Loucy (cell line): ENCODE measurements around the gene DPCD.

ENCODE experiments used
- H2AFZ ChIP-seq: fragments of 200-600 bp; sonication (generic); 2 replicates; pipeline ENCODE4 v1.6.0; 2016; ENCODE audit warnings: antibody characterized with exemption, mild to moderate bottlenecking, low read length, moderate library complexity
- H3F3A ChIP-seq: fragments of 200-600 bp; 2 replicates; pipeline ENCODE4 v1.6.0; 2016; ENCODE audit warnings: antibody characterized with exemption, low read depth, mild to moderate bottlenecking
- H3K27me3 ChIP-seq: fragments of 200-600 bp; sonication (generic); 2 replicates; pipeline ENCODE4 v1.6.1; 2014; ENCODE audit warnings: low read length, mild to moderate bottlenecking; ENCODE audit not compliant: insufficient read depth, poor library complexity, severe bottlenecking
- H3K36me3 ChIP-seq: fragments of 200-600 bp; sonication (generic); 2 replicates; pipeline ENCODE4 v1.6.1; 2016; ENCODE audit warnings: low read length; ENCODE audit not compliant: insufficient read depth
- H3K4me1 ChIP-seq: fragments of 200-600 bp; sonication (generic); 2 replicates; pipeline ENCODE4 v1.5.1; 2014; ENCODE audit warnings: low read length, mild to moderate bottlenecking; ENCODE audit not compliant: insufficient read depth, poor library complexity, severe bottlenecking
- H3K4me2 ChIP-seq: fragments of 200-600 bp; sonication (generic); 2 replicates; pipeline ENCODE4 v1.6.0; 2014; ENCODE audit warnings: antibody characterized with exemption, low read length, low read depth, mild to moderate bottlenecking; ENCODE audit not compliant: poor library complexity, severe bottlenecking
- H3K4me3 ChIP-seq: fragments of 200-600 bp; sonication (generic); 2 replicates; pipeline ENCODE4 v1.5.1; 2014; ENCODE audit warnings: low read length, mild to moderate bottlenecking, mixed read lengths; ENCODE audit not compliant: poor library complexity, severe bottlenecking
- H3K79me2 ChIP-seq: fragments of 200-600 bp; sonication (generic); 2 replicates; pipeline ENCODE4 v1.6.1; 2014; ENCODE audit warnings: low read length; ENCODE audit not compliant: insufficient read depth
- H3K9ac ChIP-seq: fragments of 200-600 bp; sonication (generic); 2 replicates; pipeline ENCODE4 v1.6.0; 2014; ENCODE audit warnings: mild to moderate bottlenecking, low read depth, low read length, moderate library complexity; ENCODE audit not compliant: poor library complexity, severe bottlenecking
- H3K9me2 ChIP-seq: fragments of 200-600 bp; sonication (generic); replicated peaks from 2 replicates; pipeline ENCODE4 v1.6.1; 2016; ENCODE audit warnings: low read depth, low read length, mixed read lengths
- H3K9me3 ChIP-seq: fragments of 200-600 bp; sonication (generic); 2 replicates; pipeline ENCODE4 v1.6.1; 2014; ENCODE audit warnings: mild to moderate bottlenecking, antibody characterized with exemption, low read length, low read depth; ENCODE audit not compliant: insufficient read depth
- H4K20me1 ChIP-seq: fragments of 200-600 bp; sonication (generic); 2 replicates; pipeline ENCODE4 v1.6.0; 2014; ENCODE audit warnings: antibody characterized with exemption, low read length, mild to moderate bottlenecking; ENCODE audit not compliant: insufficient read depth, poor library complexity, severe bottlenecking
- EZH2phosphoT487 ChIP-seq: fragments of 200-600 bp; IDR thresholded peaks from 2 replicates; pipeline ENCODE4 v1.6.1; 2018; ENCODE audit warnings: antibody characterized with exemption, mild to moderate bottlenecking, moderate library complexity, borderline replicate concordance
- TF ChIP-seq, protein P1 (sequence below): fragments of 200-600 bp; sonication (generic); conservative IDR thresholded peaks from 2 replicates; pipeline ENCODE4 v1.5.1; 2014; ENCODE audit warnings: mild to moderate bottlenecking, antibody characterized with exemption, low read length

DPCD gene

DNA sequence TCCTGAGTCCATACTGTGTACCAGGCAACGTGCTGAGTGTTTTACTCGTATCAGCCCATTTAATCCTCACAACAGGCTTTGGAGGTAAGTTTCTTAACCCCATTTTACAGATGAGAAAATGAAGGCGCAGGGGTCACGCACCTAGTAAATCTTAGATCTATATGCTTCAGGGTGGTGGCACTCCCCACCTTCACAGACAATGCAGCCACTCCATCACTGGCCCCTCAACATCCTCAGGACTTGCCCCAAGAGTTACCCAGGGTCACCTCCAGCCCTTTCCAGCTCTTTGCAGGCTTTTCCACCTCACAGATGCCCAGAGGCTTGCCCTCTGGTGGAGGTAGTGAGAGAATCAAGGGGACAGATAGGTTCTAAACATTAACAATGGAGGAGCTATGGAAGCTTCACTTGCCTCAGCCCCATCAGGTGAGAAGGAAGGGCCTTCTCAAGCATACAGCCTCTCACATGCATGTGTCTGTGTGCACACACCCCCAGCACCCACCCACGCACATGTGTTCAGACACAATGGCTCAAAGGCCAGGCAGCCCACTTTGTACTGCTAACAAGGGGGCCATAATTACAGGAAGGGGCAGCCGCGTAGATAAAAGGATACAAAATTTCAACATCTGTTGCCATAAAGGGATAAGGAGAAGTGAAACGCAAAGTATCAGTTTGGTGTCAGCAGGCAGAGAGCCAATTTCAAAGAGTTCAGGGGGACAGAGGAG lies 29.1 kb downstream of the DPCD start:
- no peak overlapping the region for H3K9ac ChIP-seq
- H2AFZ ChIP-seq: no peak overlapping the region

DNA sequence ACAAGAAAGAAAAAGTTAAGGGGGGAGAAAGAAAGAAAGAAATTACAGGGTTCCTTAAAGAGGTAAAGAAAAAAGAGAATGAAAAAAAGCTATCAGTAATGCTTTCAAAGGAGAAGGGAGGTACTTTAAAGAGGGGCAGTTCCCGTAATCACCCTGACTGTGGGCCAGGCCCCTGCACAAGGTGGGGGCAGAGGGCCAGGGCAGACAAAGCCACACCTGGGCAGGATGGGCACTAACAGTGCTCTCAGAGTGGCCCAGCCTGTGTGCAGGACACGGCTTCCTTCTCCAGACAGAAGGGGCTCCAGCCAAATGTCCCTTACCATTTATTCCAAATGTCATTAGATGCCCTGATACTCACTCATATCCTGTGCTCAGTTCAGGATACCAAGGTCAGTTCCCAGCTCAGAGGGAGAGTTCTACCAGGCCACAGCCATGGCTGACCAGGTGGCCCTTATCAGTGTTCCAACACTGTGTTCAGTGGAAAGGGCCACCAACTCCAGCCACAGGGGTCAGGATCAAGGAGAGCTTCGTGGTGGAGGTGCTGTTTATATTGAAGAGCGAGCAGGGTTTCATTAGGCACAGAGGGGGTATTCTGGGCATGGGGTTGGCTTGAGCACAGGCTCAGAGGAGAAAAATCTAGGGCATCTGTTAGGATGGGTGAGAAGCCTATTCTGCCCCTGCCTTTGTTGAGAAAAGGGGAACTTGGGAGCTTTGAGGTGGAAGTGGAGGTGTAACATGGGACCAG lies 29.9 kb downstream of the DPCD start:
- Histone ChIP-seq H3K9me2 (no peaks in the 10 kb centered on the region), H4K20me1 (no peaks in the 10 kb centered on the region), H3K36me3 (peaks cover 43% of the 10 kb centered on the region; the same call in 1 of the 2 replicates), H3F3A (no peaks in the 10 kb centered on the region), H3K27me3 (no peaks in the 10 kb centered on the region), H3K9ac (no peak overlapping the region), H2AFZ (no peak overlapping the region), H3K9me3 (no peaks in the 10 kb centered on the region), H3K4me2 (peak overlapping the region; percentile 4), H3K4me3 (no peak overlapping the region), H3K4me1 (peaks cover 6% of the 10 kb centered on the region), H3K79me2 (no peaks in the 10 kb centered on the region)
- TF ChIP-seq EZH2phosphoT487: no peak
- TF ChIP-seq, protein P1, sequence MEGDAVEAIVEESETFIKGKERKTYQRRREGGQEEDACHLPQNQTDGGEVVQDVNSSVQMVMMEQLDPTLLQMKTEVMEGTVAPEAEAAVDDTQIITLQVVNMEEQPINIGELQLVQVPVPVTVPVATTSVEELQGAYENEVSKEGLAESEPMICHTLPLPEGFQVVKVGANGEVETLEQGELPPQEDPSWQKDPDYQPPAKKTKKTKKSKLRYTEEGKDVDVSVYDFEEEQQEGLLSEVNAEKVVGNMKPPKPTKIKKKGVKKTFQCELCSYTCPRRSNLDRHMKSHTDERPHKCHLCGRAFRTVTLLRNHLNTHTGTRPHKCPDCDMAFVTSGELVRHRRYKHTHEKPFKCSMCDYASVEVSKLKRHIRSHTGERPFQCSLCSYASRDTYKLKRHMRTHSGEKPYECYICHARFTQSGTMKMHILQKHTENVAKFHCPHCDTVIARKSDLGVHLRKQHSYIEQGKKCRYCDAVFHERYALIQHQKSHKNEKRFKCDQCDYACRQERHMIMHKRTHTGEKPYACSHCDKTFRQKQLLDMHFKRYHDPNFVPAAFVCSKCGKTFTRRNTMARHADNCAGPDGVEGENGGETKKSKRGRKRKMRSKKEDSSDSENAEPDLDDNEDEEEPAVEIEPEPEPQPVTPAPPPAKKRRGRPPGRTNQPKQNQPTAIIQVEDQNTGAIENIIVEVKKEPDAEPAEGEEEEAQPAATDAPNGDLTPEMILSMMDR: no peak

More for the DNA sequence above, 29.1 kb downstream of the DPCD start:
- H3K4me2 ChIP-seq: peak overlapping the region; percentile 4
- no peaks in the 10 kb centered on the region for H3K27me3 ChIP-seq
- no peak for TF ChIP-seq EZH2phosphoT487
- TF ChIP-seq, protein P1: peak; percentile 27; the same call in 1 of the 2 replicates
- H3K79me2 ChIP-seq: no peaks in the 10 kb centered on the region
- H3K4me1 ChIP-seq: peaks cover 6% of the 10 kb centered on the region
- H3K36me3 ChIP-seq: peaks cover 39% of the 10 kb centered on the region; the same call in 1 of the 2 replicates
- no peak overlapping the region for H3K4me3 ChIP-seq
- H3F3A ChIP-seq: no peaks in the 10 kb centered on the region
- no peaks in the 10 kb centered on the region for H3K9me2 ChIP-seq
- no peaks in the 10 kb centered on the region for H3K9me3 ChIP-seq
- no peaks in the 10 kb centered on the region for H4K20me1 ChIP-seq

DNA sequence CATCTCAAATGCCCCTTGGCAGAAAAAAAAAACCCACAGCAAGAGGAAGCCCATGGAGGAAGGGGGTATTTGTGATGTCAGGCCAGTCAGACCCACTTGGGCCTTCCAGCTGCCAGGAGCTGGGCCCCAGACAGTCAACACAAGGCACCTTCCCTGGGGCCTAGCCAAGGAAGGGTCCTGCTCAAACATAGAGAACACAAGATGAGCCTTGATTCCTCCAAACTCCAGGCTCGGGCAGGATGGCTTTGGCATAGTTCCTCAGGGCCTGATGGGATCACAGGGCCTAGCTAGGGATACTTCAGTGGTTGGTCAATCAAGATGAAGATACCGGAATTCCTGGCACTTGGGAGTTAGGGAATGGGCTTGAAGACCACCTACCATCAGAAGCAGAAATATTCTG lies 30.8 kb downstream of the DPCD start:
- no peak overlapping the region for H3K4me2 ChIP-seq
- no peak for TF ChIP-seq EZH2phosphoT487
- TF ChIP-seq, protein P1: no peak
- H4K20me1 ChIP-seq: no peaks in the 10 kb centered on the region
- no peak overlapping the region for H3K9ac ChIP-seq
- H3K4me1 ChIP-seq: peaks cover 6% of the 10 kb centered on the region
- H3K36me3 ChIP-seq: peaks cover 50% of the 10 kb centered on the region
- no peaks in the 10 kb centered on the region for H3K27me3 ChIP-seq
- H3K4me3 ChIP-seq: no peak overlapping the region
- H2AFZ ChIP-seq: no peak overlapping the region
- H3K9me3 ChIP-seq: no peaks in the 10 kb centered on the region
- H3K79me2 ChIP-seq: no peaks in the 10 kb centered on the region
- no peaks in the 10 kb centered on the region for H3K9me2 ChIP-seq
- H3F3A ChIP-seq: no peaks in the 10 kb centered on the region
